ENCODE data around the gene BCORL1.

The BCORL1 gene

DNA sequence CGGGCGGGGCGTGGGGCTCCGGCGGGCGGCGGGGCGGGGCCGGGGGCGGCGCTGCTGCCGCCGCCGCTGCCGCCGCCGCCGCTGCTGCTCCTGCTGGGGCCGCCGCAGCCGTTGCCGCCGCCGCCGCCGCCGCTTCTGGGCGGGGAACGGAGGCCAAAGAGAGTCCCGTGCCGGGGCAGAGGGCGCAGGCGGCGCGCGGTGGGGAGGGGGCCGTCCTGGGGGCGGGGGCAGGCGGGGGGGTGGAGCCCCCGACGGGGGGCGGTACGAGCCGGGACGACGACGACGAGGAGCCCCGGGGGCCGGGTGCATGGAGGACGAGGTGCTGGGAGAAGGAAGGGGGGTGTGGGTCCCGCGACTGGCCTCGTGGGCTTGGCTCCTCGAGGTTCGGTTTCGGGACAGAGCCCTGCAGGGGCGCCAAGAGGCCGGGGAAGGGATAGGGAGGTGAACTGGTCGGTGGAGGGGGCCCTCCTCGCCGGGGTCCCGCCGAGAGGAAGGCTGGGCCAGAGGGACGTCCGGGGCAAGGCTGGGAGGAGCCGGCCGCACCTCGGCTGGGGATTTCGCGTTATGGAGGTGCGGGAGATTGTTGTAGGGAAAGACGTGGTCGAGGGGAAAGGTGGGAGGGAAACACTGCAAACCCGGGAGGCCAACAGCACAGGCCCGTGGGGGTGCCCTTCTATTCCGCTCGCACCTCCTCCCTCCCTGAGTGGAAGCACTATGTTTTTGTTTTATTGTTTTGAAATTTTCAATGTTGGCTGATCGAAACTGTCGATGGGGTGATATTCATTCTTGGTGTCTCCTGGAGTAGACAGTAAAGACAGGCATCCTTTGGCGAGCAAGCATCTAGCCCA, 1.9 kb downstream of the BCORL1 start:
- DNase-seq (ENCODE audit: low read depth) = peak; percentile 25
- peak overlapping the region; percentile 66 for H3K4me3 ChIP-seq (ENCODE audit: low read depth, low read length)
- TF ChIP-seq, protein P1, sequence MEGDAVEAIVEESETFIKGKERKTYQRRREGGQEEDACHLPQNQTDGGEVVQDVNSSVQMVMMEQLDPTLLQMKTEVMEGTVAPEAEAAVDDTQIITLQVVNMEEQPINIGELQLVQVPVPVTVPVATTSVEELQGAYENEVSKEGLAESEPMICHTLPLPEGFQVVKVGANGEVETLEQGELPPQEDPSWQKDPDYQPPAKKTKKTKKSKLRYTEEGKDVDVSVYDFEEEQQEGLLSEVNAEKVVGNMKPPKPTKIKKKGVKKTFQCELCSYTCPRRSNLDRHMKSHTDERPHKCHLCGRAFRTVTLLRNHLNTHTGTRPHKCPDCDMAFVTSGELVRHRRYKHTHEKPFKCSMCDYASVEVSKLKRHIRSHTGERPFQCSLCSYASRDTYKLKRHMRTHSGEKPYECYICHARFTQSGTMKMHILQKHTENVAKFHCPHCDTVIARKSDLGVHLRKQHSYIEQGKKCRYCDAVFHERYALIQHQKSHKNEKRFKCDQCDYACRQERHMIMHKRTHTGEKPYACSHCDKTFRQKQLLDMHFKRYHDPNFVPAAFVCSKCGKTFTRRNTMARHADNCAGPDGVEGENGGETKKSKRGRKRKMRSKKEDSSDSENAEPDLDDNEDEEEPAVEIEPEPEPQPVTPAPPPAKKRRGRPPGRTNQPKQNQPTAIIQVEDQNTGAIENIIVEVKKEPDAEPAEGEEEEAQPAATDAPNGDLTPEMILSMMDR (IDR thresholded peaks at IDR 0.05; ENCODE audit: insufficient read depth, low read depth, low read length, missing control alignments) = no peak

DNA sequence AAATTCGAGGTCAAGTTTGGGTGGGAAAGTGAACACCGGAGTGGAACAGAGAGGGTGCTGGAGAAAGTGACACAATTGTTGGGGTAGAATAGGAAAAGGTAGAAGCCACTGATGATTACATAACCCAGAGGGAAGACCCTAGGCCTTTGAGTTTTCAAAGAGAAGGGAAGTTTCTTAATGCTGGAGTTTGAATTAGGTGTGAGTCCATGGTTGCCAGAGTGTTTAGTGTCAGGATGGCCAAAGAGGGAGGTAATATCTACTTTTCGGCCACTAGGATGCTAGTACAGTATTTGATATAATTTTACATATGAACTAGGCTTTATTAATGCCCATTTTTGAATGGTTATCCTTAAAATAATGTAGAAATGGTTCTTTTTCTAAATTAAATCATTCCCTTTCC, 5.4 kb downstream of the BCORL1 start:
- DNase-seq (ENCODE audit: low read depth) = no peak
- no peak overlapping the region for H3K4me3 ChIP-seq (ENCODE audit: low read depth, low read length)
- TF ChIP-seq, protein P1 (IDR thresholded peaks at IDR 0.05; ENCODE audit: insufficient read depth, low read depth, low read length, missing control alignments) = no peak

DNA sequence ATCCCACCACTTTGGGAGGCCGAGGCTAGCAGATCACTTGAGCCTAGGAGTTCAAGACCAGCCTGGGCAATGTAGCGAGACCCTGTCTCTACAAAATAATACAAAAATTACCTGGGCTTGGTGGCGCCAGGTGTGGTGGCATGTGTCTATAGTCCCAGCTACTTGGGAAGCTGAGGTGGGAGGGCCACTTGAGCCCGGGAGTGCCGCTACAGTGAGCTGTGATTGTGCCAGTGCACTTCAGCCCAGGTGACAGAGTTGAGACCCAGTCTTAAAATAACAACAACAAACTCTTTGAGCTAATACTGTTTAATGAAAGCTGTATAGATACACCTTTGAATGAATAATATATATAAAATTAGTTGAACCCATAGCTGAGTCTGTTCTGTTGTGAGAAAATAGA, 9.7 kb downstream of the BCORL1 start:
- TF ChIP-seq, protein P1 (IDR thresholded peaks at IDR 0.05; ENCODE audit: insufficient read depth, low read depth, low read length, missing control alignments) = no peak
- DNase-seq (ENCODE audit: low read depth) = no peak
- no peak overlapping the region for H3K4me3 ChIP-seq (ENCODE audit: low read depth, low read length)

DNA sequence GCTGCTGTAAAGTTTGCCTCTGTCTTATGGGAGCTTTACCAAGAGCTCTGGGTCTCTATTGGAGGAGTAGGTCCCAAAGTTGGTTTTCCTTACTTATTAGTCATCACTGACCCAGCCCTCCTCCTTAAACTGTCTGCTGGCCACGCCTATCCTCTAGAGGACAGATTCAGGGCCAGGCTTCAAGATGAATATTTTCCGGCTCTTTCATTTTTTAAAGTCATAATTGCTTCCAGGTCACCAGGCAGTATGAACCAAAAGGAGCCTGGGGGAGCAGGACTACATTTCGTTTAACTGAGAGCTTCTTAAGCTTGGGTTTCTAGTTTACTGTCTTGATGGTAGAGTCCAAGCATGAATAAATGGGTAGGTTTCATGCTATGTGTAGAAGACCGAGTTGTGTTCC, 13.7 kb downstream of the BCORL1 start:
- no peak overlapping the region for H3K4me3 ChIP-seq (ENCODE audit: low read depth, low read length)
- no peak for DNase-seq (ENCODE audit: low read depth)
- TF ChIP-seq, protein P1 (IDR thresholded peaks at IDR 0.05; ENCODE audit: insufficient read depth, low read depth, low read length, missing control alignments) = no peak

DNA sequence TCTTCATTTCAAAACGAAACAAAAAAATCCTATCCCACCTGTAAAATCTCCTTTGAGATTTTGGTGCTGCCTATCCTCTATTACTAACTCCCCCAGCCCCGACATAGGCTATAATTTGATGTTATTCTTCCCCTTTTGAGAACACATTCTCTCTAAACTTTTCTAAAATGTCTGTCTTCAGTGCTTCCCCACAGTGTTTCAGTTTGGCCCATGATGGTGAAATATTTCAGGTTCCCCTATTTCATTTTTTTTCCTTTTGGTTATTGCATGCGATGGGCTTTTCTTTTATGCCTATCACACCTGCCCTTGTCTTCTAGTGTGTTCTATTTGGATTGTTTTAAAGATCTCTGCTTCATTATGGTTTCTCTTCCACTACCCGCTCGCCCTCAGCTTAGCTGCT, 14.7 kb downstream of the BCORL1 start:
- TF ChIP-seq, protein P1 (IDR thresholded peaks at IDR 0.05; ENCODE audit: insufficient read depth, low read depth, low read length, missing control alignments) = no peak
- DNase-seq (ENCODE audit: low read depth) = no peak
- H3K4me3 ChIP-seq (ENCODE audit: low read depth, low read length) = no peak overlapping the region

DNA sequence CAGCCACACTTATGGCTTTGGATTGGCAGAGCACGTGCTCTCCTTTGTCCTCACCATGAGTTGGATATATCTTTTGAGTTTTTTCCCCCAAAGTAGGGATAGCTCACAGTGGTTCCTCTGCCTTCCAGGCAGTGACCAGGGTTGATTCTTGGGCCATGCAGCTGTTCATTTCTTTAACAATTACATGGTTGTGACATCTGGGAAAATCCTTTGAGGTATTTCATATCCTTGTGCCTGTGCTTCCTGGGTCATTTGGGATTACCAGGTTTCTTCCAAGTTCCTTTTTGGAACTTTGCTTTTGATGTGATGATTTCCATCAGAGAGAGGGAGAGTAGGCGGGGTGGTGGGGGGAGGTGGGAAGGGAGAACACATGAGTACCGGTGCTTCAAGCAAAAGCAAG, 15.6 kb downstream of the BCORL1 start:
- TF ChIP-seq, protein P1 (IDR thresholded peaks at IDR 0.05; ENCODE audit: insufficient read depth, low read depth, low read length, missing control alignments) = no peak
- no peak overlapping the region for H3K4me3 ChIP-seq (ENCODE audit: low read depth, low read length)
- DNase-seq (ENCODE audit: low read depth) = no peak

DNA sequence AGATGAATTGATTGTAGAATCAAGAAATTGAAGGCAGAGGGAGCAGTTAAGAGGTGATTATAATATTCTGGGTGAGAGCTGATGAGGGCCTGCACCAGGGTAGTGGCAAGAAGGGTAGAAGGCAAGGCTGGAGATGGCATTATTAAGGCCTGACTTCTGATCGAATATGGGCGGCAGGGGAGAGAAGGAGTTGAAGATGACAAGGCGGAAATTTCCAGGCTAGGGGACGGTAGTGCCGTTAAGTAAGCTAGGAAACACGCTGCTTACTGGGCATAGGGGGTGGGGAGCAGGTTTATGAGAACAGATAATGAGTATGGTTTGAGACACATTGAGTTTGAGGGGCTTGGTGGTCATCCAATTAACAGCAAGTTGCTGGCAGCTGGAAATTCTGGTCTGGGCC, 19.5 kb downstream of the BCORL1 start:
- no peak overlapping the region for H3K4me3 ChIP-seq (ENCODE audit: low read depth, low read length)
- TF ChIP-seq, protein P1 (IDR thresholded peaks at IDR 0.05; ENCODE audit: insufficient read depth, low read depth, low read length, missing control alignments) = no peak
- DNase-seq (ENCODE audit: low read depth) = no peak

All from GM12865 (cell line).